MM.1S (cell line): Measurements from ENCODE around the gene BHMT.
"Not testable (repeated sequence)": the region's sequence is repeated elsewhere in the genome, so short reads cannot be mapped to it uniquely, and the experiment has no call there.

Experiments
- CTCF ChIP-seq: fragments of 300-600 bp; sonication (generic); IDR thresholded peaks from 2 replicates; pipeline ENCODE4 v1.5.1; 2016; ENCODE audit warnings: antibody characterized with exemption, low read length, mixed read lengths
- EZH2 ChIP-seq: fragments of 300-600 bp; sonication (generic); optimal IDR thresholded peaks from 2 replicates; pipeline ENCODE3; 2017; ENCODE audit warnings: low read depth, mild to moderate bottlenecking, antibody characterized with exemption, low read length, mixed read lengths
- EZH2phosphoT487 ChIP-seq: fragments of 300-600 bp; sonication (generic); IDR thresholded peaks from 2 replicates; pipeline ENCODE4 v1.6.1; 2018; ENCODE audit warnings: antibody characterized with exemption, low read length

- not testable (repeated sequence) for TF ChIP-seq EZH2, CTCF, EZH2phosphoT487
These were observed 50.0 kb downstream of the BHMT start for GRCh38 chr5:79161647-79162046.
